ENCODE measurements around the gene EXPH5.

DNA sequence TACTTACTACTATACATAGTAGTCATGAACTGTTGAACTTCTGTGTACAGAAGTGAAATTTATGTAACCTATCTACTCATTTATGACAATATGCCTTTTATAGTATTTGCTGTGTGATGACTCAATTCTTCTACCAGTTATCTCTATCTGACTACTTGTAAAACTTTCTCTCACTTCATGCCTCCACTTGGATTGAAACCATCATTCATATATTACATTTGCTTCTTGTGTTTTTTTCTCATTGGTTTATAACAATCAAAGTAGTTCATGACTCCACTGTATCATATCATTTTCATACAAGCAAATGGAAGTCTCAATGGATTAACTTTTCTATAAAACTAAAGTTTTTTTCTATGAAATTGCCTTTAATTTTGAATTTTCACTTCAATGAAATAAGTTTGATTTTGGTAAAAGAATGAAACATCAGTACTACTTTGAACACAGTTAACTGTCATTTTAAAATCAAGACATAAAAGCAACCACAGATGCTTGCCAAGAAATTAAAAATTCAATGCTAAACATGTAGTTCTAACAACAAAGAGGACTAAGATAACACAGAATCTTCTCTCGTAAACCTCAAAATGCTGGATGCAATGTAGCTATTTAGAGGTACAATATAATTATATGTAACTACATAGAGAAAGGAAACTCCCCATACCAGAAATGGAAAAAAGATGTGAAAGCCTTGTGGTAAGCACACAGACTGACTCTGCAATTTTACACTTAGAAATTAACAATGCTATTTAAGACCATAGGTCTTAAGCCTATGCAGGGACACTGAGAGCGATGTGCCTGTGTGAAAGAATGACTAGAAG lies 27.6 kb upstream of the EXPH5 start:
- TF ChIP-seq, protein P1, sequence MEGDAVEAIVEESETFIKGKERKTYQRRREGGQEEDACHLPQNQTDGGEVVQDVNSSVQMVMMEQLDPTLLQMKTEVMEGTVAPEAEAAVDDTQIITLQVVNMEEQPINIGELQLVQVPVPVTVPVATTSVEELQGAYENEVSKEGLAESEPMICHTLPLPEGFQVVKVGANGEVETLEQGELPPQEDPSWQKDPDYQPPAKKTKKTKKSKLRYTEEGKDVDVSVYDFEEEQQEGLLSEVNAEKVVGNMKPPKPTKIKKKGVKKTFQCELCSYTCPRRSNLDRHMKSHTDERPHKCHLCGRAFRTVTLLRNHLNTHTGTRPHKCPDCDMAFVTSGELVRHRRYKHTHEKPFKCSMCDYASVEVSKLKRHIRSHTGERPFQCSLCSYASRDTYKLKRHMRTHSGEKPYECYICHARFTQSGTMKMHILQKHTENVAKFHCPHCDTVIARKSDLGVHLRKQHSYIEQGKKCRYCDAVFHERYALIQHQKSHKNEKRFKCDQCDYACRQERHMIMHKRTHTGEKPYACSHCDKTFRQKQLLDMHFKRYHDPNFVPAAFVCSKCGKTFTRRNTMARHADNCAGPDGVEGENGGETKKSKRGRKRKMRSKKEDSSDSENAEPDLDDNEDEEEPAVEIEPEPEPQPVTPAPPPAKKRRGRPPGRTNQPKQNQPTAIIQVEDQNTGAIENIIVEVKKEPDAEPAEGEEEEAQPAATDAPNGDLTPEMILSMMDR (optimal IDR thresholded peaks at IDR 0.05 in 1 of 3, IDR thresholded peaks at IDR 0.05 in 1 of 3, conservative IDR thresholded peaks at IDR 0.05 in 1 of 3; ENCODE audit: extremely low read depth in 1 of 3, insufficient read depth in 2 of 3, low read length in 3 of 3): no peak
- TF ChIP-seq EZH2 (IDR thresholded peaks at IDR 0.05; ENCODE audit: low read length): no peak

Data from keratinocyte (primary cell).